DND-41 (cell line): Measurements from ENCODE around the gene SCUBE2.

ENCODE experiments used
- CTCF ChIP-seq: IDR thresholded peaks from 2 replicates; pipeline ENCODE4 v1.5.1; 2012; ENCODE audit warnings: borderline replicate concordance, low read length, moderate library complexity, mild to moderate bottlenecking; ENCODE audit not compliant: poor library complexity, severe bottlenecking; ENCODE audit errors: extremely low read depth
- EZH2 ChIP-seq: IDR thresholded peaks from 3 replicates; pipeline ENCODE4 v1.6.1; 2012; ENCODE audit warnings: borderline replicate concordance, low read depth, mild to moderate bottlenecking, moderate library complexity, low read length, inconsistent platforms; ENCODE audit not compliant: severe bottlenecking

GRCh38 chr11:8997451-8997850 is 93.9 kb downstream of the SCUBE2 start:
- TF ChIP-seq CTCF (no peak), EZH2 (no peak)
